Measurements from ENCODE around the gene PCSK2. TPM values are rescaled to one million over a fixed set of nuclear protein-coding genes. Genes with fewer than 3 reads are reported as not detected.

The PCSK2 gene
- total and polyA plus RNA-seq, 4 donors, result 0.08 to 0.14 (median 0.09) TPM; not detected in 1

GRCh38 chr20:17522528-17522927 is 295.7 kb downstream of the PCSK2 start:
- no peak overlapping the region for H3K9ac ChIP-seq (ENCODE audit: low read depth in 1 of 2, low read length in 2 of 2)
- no peaks in the 10 kb centered on the region for H3K36me3 ChIP-seq (ENCODE audit: control insufficient read depth in 4 of 4, insufficient read depth in 3 of 4, low read depth in 1 of 4, low read length in 3 of 4)
- H3K4me3 ChIP-seq (ENCODE audit: low read depth in 1 of 3, low read length in 3 of 3), result no peak overlapping the region
- no peaks in the 10 kb centered on the region for H3K9me3 ChIP-seq (ENCODE audit: control insufficient read depth in 4 of 4, low read length in 3 of 4)
- WGBS, result 77% methylated on average over 3 of the region's 3 CpGs
- no peak for DNase-seq (ENCODE audit: low spot score)
- H3K27ac ChIP-seq (ENCODE audit: low read depth in 1 of 2, low read length in 2 of 2), result no peak overlapping the region
- H3K4me1 ChIP-seq (ENCODE audit: control insufficient read depth in 4 of 4, insufficient read depth in 4 of 4, low read length in 3 of 4), result peaks cover 0 to 3% (median 0%) of the 10 kb centered on the region in 4 donors
- no peaks in the 10 kb centered on the region for H3K27me3 ChIP-seq (ENCODE audit: control insufficient read depth in 4 of 4, insufficient read depth in 4 of 4, low read length in 3 of 4)
- TF ChIP-seq FOXA2 (IDR thresholded peaks at IDR 0.05) (no peak), MAX (IDR thresholded peaks at IDR 0.05) (no peak), RAD21 (IDR thresholded peaks at IDR 0.05) (no peak), GABPA (IDR thresholded peaks at IDR 0.05 in 1 of 2, conservative IDR thresholded peaks at IDR 0.05 in 1 of 2) (no peak), ATF3 (IDR thresholded peaks at IDR 0.05) (no peak), CTCF (IDR thresholded peaks at IDR 0.05; ENCODE audit: low read depth, low read length, missing input control) (no peak), EGR1 (IDR thresholded peaks at IDR 0.05; ENCODE audit: low read depth in 2 of 2) (no peak), YY1 (IDR thresholded peaks at IDR 0.05) (no peak)

- no peak overlapping the region for H3K27ac ChIP-seq (ENCODE audit: low read depth in 1 of 2, low read length in 2 of 2)
- no peaks in the 10 kb centered on the region for H3K9me3 ChIP-seq (ENCODE audit: control insufficient read depth in 4 of 4, low read length in 3 of 4)
- 78% methylated on average over 5 of the region's 5 CpGs for WGBS
- TF ChIP-seq CTCF (IDR thresholded peaks at IDR 0.05; ENCODE audit: low read depth, low read length, missing input control) (no peak), REST (IDR thresholded peaks at IDR 0.05) (no peak), NR2F2 (IDR thresholded peaks at IDR 0.05) (no peak), HNF4A (conservative IDR thresholded peaks at IDR 0.05) (no peak), YY1 (IDR thresholded peaks at IDR 0.05) (no peak), FOXA1 (IDR thresholded peaks at IDR 0.05) (no peak), RXRA (IDR thresholded peaks at IDR 0.05) (no peak)
- no peak overlapping the region for H3K4me3 ChIP-seq (ENCODE audit: low read depth in 1 of 3, low read length in 3 of 3)
- no peak for DNase-seq (ENCODE audit: low spot score)
- no peaks in the 10 kb centered on the region for H3K27me3 ChIP-seq (ENCODE audit: control insufficient read depth in 4 of 4, insufficient read depth in 4 of 4, low read length in 3 of 4)
- H3K4me1 ChIP-seq (ENCODE audit: control insufficient read depth in 4 of 4, insufficient read depth in 4 of 4, low read length in 3 of 4), result peaks cover 0 to 3% (median 0%) of the 10 kb centered on the region in 4 donors
- no peaks in the 10 kb centered on the region for H3K36me3 ChIP-seq (ENCODE audit: control insufficient read depth in 4 of 4, insufficient read depth in 3 of 4, low read depth in 1 of 4, low read length in 3 of 4)
- H3K9ac ChIP-seq (ENCODE audit: low read depth in 1 of 2, low read length in 2 of 2), result no peak overlapping the region
Measured at GRCh38 chr20:17523326-17523725, 296.5 kb downstream of the PCSK2 start.

Measured in liver (tissue), 9 donors.